IPS-18c (cell line): Measurements from ENCODE around the gene TMEM235.
"Not testable (repeated sequence)": the region's sequence is repeated elsewhere in the genome, so short reads cannot be mapped to it uniquely, and the experiment has no call there.

Experiments used
- H3K4me3 ChIP-seq: 2 replicates; pipeline ENCODE4 v1.7.0; 2013; ENCODE audit warnings: low read depth, mild to moderate bottlenecking, low read length, moderate library complexity; ENCODE audit not compliant: insufficient read depth
- H3K9me3 ChIP-seq: one replicate; pipeline ENCODE4 v1.6.1; 2013; ENCODE audit warnings: mild to moderate bottlenecking, low read length, moderate library complexity; ENCODE audit not compliant: control insufficient read depth, insufficient read depth

TMEM235 gene

DNA sequence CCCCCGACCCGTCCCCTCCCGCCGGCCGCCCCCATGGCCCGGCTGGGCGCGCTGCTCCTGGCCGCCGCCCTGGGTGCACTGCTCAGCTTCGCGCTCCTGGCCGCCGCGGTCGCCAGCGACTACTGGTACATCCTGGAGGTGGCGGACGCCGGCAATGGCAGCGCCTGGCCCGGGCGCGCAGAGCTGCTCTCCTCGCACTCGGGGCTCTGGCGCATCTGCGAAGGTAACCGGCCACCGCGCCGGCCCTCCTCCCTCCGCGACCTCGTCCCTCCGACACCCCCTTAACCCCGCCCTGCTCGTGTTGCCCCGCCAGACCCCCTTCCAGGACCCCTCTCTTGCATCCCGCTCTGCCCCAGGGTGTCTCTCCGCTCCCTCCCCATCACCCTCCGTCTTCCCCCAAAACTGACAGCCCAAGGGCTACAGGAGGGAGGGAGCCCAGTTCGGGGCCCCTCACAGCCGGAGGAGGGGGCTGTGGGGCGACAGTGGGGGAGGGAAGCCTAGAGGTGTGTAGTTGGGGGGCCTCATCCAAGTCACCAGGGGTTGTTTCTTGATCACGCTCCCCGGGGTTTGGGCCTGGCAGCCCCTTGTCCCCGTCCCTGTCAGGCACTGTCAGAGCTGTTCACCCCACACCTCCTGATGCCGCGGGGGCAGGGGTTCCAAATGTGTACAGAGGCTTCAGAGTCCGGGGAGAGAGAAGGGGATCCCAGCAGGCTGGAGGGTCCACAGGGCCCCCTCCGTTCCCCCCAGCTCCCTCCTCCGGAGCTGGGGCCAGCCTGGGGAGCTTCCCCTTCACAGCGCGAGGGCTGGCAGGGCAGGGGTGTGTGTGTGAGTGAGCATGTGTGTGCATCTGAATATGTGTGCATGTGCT lies 794 bp downstream of the TMEM235 start:
- H3K4me3 ChIP-seq = peak overlapping the region; percentile 53; the same call in 1 of the 2 replicates
- no peaks in the 10 kb centered on the region for H3K9me3 ChIP-seq

DNA sequence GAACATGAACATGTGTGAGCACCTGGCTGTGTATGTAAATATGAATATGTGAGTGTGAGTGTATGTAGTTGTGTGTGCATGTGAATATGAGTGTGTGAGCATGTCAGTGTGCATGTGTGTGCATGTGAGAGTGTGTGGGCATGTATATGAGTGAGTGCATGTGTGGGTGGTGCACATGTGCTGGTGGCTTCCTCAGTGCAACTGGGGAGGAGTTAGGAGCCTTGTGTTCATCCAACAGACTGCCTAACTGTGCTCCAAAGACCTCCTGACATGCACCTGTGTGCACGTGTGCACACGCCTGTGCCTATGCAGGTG lies 1.4 kb downstream of the TMEM235 start:
- no peaks in the 10 kb centered on the region for H3K9me3 ChIP-seq
- no peak overlapping the region for H3K4me3 ChIP-seq

DNA sequence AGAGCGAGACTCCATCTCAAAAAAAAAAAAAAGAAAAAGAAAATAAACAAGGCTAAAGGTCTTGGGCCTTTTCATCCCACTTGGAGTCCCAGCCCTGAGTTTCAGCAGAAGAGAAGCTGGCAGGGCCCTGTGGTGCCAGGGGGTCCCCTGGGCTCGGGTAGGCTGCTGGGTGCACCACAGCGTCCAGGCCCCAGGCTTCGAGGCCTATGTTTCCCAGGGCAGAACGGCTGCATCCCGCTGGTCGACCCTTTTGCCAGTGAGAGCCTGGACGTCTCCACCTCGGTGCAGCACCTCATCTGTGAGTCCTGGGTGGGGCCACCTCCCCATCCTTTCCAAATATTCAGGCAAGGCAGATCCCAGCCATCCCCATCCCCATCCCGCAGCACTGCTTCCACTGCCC lies 2.2 kb downstream of the TMEM235 start:
- H3K4me3 ChIP-seq = no peak overlapping the region
- H3K9me3 ChIP-seq = no peaks in the 10 kb centered on the region

DNA sequence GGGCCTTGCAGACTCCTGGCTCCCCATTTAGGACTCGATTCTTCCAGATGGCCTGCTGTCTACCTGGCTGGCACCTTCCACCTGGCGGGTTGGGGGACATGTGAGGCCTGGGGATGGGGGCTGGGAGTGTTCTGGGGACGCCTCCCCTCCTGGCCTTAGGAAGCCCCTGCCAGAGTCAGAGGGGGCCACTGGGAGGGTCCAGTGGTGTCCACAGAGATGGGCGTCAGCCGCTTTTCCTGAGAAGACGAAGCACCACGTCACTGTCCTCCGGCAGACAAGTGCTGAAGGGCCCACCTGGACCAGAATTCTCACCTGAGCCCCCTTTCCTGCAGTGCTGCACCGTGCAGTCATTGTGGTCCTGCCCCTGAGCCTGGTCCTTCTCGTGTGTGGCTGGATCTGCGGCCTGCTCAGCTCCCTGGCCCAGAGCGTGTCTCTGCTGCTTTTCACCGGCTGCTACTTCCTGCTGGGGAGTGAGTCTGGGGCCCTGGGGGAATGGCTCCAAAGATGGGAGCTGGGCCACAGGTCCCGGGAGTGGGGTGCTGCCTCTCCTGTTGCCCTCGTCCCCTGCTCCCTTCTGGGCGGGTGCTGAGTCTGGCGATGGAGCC lies 2.9 kb downstream of the TMEM235 start:
- Histone ChIP-seq H3K4me3 (no peak overlapping the region), H3K9me3 (no peaks in the 10 kb centered on the region)

DNA sequence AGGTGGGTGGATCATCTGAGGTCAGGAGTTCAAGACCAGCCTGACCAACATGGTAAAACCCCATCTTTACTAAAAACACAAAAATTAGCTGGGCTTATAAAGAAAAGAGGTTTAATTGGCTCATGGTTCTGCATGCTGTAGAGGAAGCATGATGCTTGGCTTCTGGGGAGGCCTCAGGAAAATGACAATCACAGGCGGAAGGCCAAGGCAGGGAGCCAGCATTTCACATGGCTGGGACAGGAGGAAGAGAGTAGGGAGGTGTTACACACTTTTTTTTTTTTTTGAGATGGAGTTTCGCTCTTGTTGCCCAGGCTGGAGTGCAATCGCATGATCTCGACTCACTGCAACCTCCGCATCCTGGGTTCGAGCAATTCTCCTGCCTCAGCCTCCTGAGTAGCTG lies 3.6 kb downstream of the TMEM235 start:
- H3K9me3 ChIP-seq = not testable (repeated sequence)

DNA sequence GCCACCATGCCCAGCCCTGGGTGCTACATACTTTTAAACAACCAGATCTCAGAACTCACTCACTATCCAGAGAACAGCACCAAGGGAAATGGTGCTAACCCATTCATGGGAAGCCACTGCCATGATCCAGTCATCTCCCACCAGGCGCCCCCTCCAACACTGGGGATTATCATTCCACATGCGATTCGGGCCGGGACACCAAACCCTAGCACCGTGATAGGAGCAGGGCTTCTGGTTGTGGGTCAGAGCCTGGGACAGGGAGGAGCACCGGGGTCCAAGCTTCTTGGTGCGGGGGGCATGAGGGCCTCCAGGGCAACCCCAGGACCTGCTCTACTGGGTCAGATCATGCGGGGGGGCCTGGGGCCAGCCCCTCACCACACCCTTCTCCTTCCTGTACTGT lies 4.5 kb downstream of the TMEM235 start:
- Histone ChIP-seq H3K4me3 (no peak overlapping the region), H3K9me3 (no peaks in the 10 kb centered on the region)

More for the DNA sequence above, 3.6 kb downstream of the TMEM235 start:
- H3K4me3 ChIP-seq = not testable (repeated sequence)

DNA sequence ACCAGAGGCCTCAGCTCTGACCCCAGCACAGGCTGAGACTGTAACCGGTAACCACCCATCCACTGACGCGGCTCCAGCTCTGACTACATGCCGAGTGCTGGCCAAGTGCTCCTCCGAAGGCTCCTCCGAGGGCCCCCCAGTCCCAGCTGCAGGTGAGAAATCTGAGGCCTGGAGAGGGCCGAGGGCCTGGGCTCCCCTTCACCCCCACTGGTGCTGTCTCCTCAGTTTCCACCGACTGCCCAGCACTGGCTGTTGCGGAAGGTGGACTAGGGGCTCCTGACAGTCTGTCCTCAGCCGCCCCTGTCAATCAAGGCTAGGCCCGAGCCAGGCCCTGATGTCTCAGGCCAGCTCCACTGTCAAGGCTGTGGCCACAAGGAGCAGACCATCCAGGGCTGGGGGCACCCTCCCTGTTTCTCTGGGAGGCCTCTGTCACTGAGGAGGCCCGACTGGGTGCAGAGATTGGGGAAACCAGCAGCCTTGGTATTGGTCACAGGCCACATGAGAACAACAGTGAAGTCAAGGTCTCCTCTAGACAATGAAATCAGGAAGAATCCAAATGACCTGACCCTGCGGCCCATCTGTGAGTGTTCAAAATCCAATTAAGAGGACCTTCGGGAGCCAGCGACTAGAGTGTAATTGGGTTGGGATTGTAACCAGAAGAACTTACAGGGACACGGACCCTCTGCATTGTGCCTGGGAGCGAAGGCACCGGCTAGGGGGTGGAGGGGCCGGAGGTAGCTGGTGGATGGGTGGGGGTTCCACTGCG lies 5.1 kb downstream of the TMEM235 start:
- Histone ChIP-seq H3K9me3 (no peaks in the 10 kb centered on the region), H3K4me3 (no peak overlapping the region)

DNA sequence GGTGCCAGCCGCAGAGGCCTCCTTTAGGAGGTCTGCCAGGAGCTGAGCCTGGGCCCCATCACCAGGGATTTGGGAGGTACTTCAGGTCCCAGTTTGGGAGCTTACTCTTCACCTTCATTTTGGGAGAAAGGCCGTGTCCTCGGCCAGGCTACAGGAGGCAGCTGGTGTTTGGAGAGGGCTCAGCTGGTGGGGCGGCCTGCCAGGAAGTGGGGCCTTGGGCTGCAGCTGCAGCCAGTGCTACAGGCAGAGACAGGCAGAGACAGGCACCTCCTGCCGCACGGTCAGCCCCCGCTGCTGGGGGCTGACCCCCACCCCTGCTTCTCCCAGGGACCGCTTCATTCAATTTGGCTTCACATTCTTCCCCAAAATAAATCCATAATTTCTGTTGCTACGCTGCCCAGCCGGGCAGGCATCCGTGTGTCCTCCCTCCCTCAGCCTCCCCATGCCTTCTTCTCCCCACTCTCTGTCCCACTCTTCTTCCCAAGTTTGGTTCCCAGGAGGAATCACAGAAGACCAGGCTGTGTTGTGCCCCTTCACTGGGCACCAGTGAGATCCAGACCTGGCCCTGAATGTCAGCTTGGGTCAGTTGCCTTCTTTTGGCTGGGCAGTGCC lies 6.1 kb downstream of the TMEM235 start:
- no peak overlapping the region for H3K4me3 ChIP-seq

DNA sequence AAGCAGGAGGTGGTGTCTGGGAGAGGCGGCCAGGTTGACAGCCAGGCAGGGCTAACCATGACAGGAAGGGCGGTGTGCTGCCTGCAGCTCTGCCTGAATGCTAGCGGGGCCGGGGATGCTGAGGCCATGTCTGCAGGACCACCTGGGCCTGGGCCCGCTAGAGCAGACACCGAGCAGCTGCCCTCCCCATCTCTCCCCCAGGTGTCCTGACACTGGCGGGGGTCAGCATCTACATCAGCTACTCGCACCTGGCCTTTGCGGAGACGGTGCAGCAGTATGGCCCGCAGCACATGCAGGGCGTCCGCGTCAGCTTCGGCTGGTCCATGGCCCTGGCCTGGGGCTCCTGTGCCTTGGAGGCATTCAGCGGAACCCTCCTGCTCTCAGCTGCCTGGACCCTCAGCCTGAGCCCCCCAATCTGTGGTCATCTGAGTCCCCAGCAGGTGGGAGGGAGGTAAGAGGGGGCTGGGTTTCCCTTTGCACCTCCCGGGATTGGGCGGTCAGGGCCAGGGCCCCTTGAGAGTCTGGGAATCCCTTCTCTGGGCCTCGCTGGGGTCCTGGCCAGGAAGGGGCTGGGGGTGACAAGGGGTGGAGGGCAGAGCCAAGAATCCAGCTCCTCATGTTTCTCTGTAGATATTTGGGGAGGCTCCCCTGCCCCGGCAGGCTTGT lies 7.5 kb downstream of the TMEM235 start:
- no peak overlapping the region for H3K4me3 ChIP-seq

More for the DNA sequence above, 6.1 kb downstream of the TMEM235 start:
- H3K9me3 ChIP-seq = no peaks in the 10 kb centered on the region

DNA sequence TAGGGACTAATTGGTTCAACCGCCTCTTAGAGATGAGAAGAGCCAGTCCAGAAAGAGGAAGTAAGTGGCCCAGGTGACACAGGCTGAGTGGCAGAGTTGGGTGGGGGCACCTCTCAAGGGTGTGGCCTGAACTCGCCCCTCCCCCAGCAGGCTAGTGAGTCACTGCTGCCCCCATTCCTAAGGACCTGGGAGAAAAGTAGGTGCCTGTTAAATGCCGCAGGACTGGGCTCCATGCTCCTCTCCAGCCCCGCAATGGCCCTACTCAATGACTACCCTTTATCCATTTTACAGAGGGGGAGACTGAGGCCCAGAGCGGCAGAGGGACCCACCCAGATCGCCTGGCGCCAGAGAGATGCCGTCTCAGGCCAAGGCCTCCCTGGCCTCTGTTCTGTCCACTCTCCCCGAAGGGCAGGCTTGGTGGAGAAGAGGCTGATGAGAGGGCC lies 8.1 kb downstream of the TMEM235 start:
- H3K9me3 ChIP-seq = no peaks in the 10 kb centered on the region
- no peak overlapping the region for H3K4me3 ChIP-seq

More for the DNA sequence above, 7.5 kb downstream of the TMEM235 start:
- H3K9me3 ChIP-seq = no peaks in the 10 kb centered on the region

DNA sequence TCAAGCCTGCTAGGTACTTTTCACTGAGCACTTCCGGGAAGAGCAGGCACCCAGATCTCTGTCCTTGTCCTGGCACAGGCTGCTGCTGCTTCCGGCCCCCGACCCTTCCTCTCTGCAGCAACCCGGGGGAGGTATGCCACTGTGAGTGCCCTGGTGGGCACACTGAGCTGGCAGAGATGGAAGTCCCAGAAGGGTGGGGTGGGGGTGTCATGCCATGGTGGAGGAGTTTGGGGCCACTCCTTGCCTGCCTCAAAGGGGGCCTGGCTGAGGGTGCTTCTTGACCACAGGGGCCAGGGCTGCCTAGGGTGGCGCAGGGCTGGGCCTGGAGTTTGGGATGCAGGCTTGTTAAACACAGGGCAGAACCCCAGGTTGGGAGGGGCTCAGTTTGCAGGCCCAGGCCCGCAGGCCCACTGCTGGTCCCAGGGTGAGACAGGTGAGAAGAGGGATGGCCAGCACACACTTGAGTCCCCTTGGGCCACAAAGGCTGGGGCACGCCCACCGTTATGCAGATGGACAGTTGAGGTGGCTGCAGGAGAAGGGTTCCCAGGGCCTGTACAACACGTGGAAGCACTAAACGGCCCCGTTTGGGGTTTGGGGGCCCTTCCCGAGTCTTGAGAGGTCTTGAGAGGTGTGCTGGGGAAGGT lies 8.7 kb downstream of the TMEM235 start:
- H3K4me3 ChIP-seq = no peak overlapping the region
- H3K9me3 ChIP-seq = no peaks in the 10 kb centered on the region

DNA sequence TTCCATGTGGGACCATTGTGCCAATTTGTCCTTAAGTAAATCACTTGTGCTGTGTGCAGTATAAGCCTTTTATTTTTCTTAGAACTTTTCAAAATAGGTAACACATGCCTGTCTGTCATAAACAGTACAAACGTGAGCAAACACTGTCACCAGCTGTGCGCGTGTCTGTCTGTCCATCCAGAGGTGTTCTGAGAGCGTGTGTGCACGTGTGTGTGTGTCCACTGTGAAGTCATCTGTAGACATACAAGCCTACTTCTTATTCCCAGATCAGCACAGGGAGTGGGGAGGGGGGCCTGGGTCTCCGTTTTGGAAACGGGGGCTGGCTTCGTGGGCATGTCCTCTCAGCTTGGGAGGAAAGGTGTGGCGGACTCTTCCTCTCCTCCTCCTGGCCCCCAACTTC lies 9.4 kb downstream of the TMEM235 start:
- Histone ChIP-seq H3K4me3 (no peak overlapping the region), H3K9me3 (peaks cover 2% of the 10 kb centered on the region)

DNA sequence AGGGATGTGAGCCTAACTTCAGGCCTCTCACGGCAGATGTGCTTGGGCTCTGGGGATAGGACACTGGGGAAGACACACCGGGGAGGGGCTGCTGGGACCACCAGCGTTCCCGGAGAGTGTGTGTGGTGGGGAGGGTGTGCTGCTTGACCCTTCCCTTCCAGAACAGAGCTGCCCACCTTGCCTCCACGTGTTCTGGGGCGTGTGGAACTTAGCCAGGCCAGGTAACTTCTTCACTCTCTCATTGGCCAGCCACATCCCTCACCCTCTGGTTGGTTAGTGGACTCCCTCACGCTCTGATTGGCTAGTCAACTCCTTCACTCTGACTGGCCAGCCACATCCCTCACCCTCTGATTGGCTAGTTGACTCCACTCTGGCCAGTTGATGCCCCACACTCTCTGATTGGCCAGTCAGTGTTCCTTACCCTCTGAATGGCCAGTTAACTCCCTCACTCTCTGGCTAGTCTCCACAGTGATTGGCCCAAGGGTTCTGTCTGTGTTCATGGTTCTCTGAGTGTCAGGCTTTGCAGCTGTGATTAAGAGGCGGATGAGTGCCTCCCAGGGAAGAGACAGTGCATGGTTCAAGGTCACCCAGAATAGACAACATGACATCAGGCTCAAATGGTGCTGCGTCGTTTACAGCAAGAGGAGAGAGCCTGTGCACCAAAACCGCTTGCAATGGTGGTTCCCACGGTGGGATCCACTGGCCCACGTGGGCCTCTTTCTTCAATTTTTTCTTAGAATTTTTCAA lies 10.0 kb downstream of the TMEM235 start:
- H3K4me3 ChIP-seq = no peak overlapping the region
- H3K9me3 ChIP-seq = peaks cover 2% of the 10 kb centered on the region

DNA sequence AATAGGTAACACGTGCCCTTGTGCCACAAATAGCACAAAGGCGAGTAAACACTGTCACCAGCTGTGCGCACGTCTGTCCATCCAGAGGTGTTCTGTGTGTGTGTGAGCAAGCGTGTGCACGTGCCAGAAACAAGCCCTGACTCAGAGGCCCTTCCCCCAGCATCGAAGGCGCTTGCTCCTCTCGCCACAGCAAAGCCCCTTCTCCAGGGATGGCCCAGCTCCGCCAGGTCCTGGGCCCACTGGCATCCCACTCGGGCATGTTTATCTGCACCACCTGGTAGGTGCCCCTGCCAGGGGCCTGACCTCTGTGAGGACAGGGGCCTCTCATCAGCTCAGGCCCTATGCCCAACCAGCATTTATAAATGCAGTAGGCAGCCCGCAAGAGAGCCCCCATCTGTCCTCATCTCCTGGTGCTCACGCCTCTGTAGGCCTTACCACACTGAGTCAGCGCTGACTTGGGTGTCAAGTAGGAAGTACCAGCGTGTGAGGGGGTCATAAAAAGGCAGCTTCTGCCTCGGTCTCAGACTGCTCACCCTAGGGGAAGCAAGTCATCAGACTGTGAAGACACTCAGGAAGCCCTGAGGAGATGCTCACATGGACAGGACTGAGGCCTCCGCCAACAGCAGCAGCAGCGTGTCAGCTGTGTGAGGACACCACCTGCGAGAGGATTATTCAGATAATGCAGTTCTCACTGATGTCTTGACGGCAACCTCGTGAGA lies 10.8 kb downstream of the TMEM235 start:
- peaks cover 2% of the 10 kb centered on the region for H3K9me3 ChIP-seq
- H3K4me3 ChIP-seq = no peak overlapping the region

DNA sequence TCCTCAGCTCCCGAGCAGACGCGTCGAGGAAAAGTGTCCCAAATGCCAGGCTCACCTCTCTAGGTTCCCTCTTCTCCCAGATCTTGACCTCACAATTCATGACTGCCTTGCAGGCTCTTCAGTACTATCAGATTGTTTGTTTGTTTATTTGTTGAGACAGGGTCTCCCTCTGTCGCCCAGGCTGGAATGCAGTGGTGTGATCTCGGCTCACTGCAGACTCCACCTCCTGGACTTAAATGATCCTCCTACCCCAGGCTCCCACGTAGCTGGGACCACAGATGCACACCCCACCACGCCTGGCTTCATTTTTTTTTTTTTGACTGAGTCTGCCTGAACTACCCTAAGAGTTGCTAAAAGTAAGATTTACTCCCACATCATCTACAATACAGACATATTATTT lies 15.9 kb downstream of the TMEM235 start:
- H3K9me3 ChIP-seq = peaks cover 4% of the 10 kb centered on the region

More for the DNA sequence above, 15.9 kb downstream of the TMEM235 start:
- no peak overlapping the region for H3K4me3 ChIP-seq
